H1 (cell line): Measurements from ENCODE around the gene FAM3B. TPM values are rescaled to one million over a fixed set of nuclear protein-coding genes. Genes with fewer than 3 reads are reported as not detected.

ENCODE experiments used
- CTCF ChIA-PET: fragments of 300-600 bp; sonication (Branson Sonifier 250); formaldehyde crosslinking; loops from one replicate; lab custom pipeline; 2021; ENCODE audit not compliant: partially characterized antibody; lab: Charles Lee
- POLR2A ChIA-PET: fragments of 300-600 bp; sonication (Branson Sonifier 250); formaldehyde crosslinking; loops from one replicate; lab custom pipeline; 2021; ENCODE audit warnings: inconsistent platforms; ENCODE audit not compliant: partially characterized antibody; lab: Charles Lee
- DNase-seq, 2 experiments: peaks; one replicate each; pipeline versions ENCODE4 v3.0.0 to v3.0.0-alpha.2; 2010 to 2022; ENCODE audit warnings: low spot score in 2 of 2, low read depth in 1 of 2, mixed read lengths in 1 of 2
- FAIRE-seq: peaks from 2 replicates; lab custom pipeline; 2011; peaks lifted over from hg19 to GRCh38; lab: Jason Lieb, UNC
- H2AFZ ChIP-seq: 2 replicates; pipeline ENCODE4 v1.8.1; 2012; ENCODE audit warnings: low read length, inconsistent platforms
- H2AK5ac ChIP-seq: 2 replicates; pipeline ENCODE4 v1.6.1; 2013; ENCODE audit warnings: low read depth, low read length
- H2BK120ac ChIP-seq: replicated peaks from 2 replicates; pipeline ENCODE3; 2013; ENCODE audit warnings: low read depth, low read length, inconsistent platforms
- H2BK12ac ChIP-seq: 2 replicates; pipeline ENCODE4 v1.6.1; 2013; ENCODE audit warnings: low read depth, low read length
- H2BK15ac ChIP-seq: 2 replicates; pipeline ENCODE4 v1.6.1; 2013; ENCODE audit warnings: low read length
- H2BK20ac ChIP-seq: 2 replicates; pipeline ENCODE4 v1.6.1; 2013; ENCODE audit warnings: low read length
- H2BK5ac ChIP-seq: 2 replicates; pipeline ENCODE4 v1.6.1; 2013; ENCODE audit warnings: low read depth, low read length
- H3K14ac ChIP-seq: 2 replicates; pipeline ENCODE4 v1.6.1; 2013; ENCODE audit warnings: inconsistent platforms; ENCODE audit not compliant: insufficient read length
- H3K18ac ChIP-seq: 2 replicates; pipeline ENCODE4 v1.6.1; 2013; ENCODE audit warnings: low read length; ENCODE audit errors: extremely low read depth
- H3K23ac ChIP-seq: 2 replicates; pipeline ENCODE4 v1.6.1; 2013; ENCODE audit warnings: inconsistent platforms; ENCODE audit not compliant: insufficient read length
- H3K23me2 ChIP-seq: 2 replicates; pipeline ENCODE4 v1.6.1; 2013; ENCODE audit warnings: low read depth, low read length
- H3K27ac ChIP-seq: 2 replicates; pipeline ENCODE4 v1.6.1; 2011; ENCODE audit warnings: low read depth, low read length, inconsistent platforms
- H3K27me3 ChIP-seq, 4 experiments: replicated peaks in 1 of 4; 1 replicate in 1 of 4; 2 replicates in 3 of 4; pipeline versions ENCODE4 v1.6.1 to v1.8.1; 2011 to 2013; ENCODE audit warnings: low read length in 3 of 4, mild to moderate bottlenecking in 3 of 4, inconsistent platforms in 2 of 4, mixed read lengths in 2 of 4, moderate library complexity in 1 of 4; ENCODE audit not compliant: control insufficient read depth in 3 of 4, insufficient read depth in 3 of 4; ENCODE audit errors: extremely low read depth in 1 of 4
- H3K36me3 ChIP-seq, 4 experiments: 2 replicates each; pipeline versions ENCODE4 v1.6.1 to v1.8.1; 2011 to 2013; ENCODE audit warnings: mild to moderate bottlenecking in 4 of 4, low read length in 3 of 4, moderate library complexity in 2 of 4, control low read depth in 1 of 4, inconsistent platforms in 1 of 4; ENCODE audit not compliant: insufficient read depth in 4 of 4, control insufficient read depth in 2 of 4
- H3K4ac ChIP-seq: replicated peaks from 2 replicates; pipeline ENCODE3; 2013; ENCODE audit warnings: low read length, low read depth, mixed read lengths, inconsistent platforms; ENCODE audit not compliant: insufficient read length
- H3K4me1 ChIP-seq, 4 experiments: replicated peaks in 1 of 4; 1 replicate in 1 of 4; 2 replicates in 3 of 4; pipeline versions ENCODE4 v1.6.1 to v1.8.1; 2011 to 2013; ENCODE audit warnings: low read length in 3 of 4, inconsistent platforms in 2 of 4, mixed read lengths in 1 of 4; ENCODE audit not compliant: insufficient read depth in 4 of 4, control insufficient read depth in 3 of 4
- H3K4me2 ChIP-seq, 2 experiments: 2 replicates each; pipeline versions ENCODE4 v1.6.1 to v1.8.1; 2011 to 2013; ENCODE audit warnings: low read depth in 2 of 2, low read length in 2 of 2, control low read depth in 1 of 2, inconsistent platforms in 1 of 2, mild to moderate bottlenecking in 1 of 2; ENCODE audit not compliant: insufficient read depth in 1 of 2
- H3K4me3 ChIP-seq, 4 experiments: fragments of 200-600, 300-600 bp in 1 of 4; sonication (generic), shearing (Covaris generic), sonication (Bioruptor Twin) in 1 of 4; 2 replicates each; pipeline versions ENCODE4 v1.5.1 to v1.8.1; 2011 to 2016; ENCODE audit warnings: low read length in 4 of 4, low read depth in 3 of 4, control low read depth in 2 of 4, inconsistent platforms in 2 of 4, mild to moderate bottlenecking in 2 of 4, mixed read lengths in 1 of 4, moderate library complexity in 1 of 4; ENCODE audit not compliant: insufficient read depth in 2 of 4; ENCODE audit errors: extremely low read depth in 1 of 4
- H3K56ac ChIP-seq: replicated peaks from 2 replicates; pipeline ENCODE3; 2013; ENCODE audit warnings: low read depth, mild to moderate bottlenecking, mixed read lengths, low read length, inconsistent platforms; ENCODE audit not compliant: insufficient read length
- H3K79me1 ChIP-seq: 2 replicates; pipeline ENCODE4 v1.6.1; 2013; ENCODE audit warnings: low read depth, low read length, control low read depth
- H3K79me2 ChIP-seq, 2 experiments: 2 replicates each; pipeline versions ENCODE4 v1.6.1 to v1.8.1; 2012 to 2013; ENCODE audit warnings: low read length in 2 of 2, mild to moderate bottlenecking in 2 of 2, inconsistent platforms in 1 of 2; ENCODE audit not compliant: insufficient read depth in 2 of 2, control insufficient read depth in 1 of 2
- H3K9ac ChIP-seq, 4 experiments: replicated peaks in 1 of 4; 1 replicate in 1 of 4; 2 replicates in 3 of 4; pipeline versions ENCODE4 v1.6.1 to v1.8.1; 2011 to 2013; ENCODE audit warnings: low read depth in 3 of 4, low read length in 3 of 4, control low read depth in 2 of 4, mild to moderate bottlenecking in 2 of 4, moderate library complexity in 2 of 4, inconsistent platforms in 1 of 4; ENCODE audit errors: extremely low read depth in 1 of 4
- H3K9me3 ChIP-seq, 2 experiments: 2 replicates each; pipeline versions ENCODE4 v1.6.1 to v1.8.1; 2012 to 2013; ENCODE audit warnings: mild to moderate bottlenecking in 2 of 2, moderate library complexity in 2 of 2, control low read depth in 1 of 2, inconsistent platforms in 1 of 2, low read depth in 1 of 2, low read length in 1 of 2, mixed read lengths in 1 of 2; ENCODE audit not compliant: insufficient read depth in 2 of 2
- H4K20me1 ChIP-seq, 2 experiments: replicated peaks in 1 of 2; 2 replicates each; pipeline versions ENCODE3 to v1.8.1; 2011 to 2013; ENCODE audit warnings: inconsistent platforms in 2 of 2, low read length in 2 of 2, mild to moderate bottlenecking in 1 of 2; ENCODE audit not compliant: insufficient read depth in 2 of 2, control insufficient read depth in 1 of 2
- H4K5ac ChIP-seq: 2 replicates; pipeline ENCODE4 v1.6.1; 2013; ENCODE audit warnings: low read length, low read depth, mixed read lengths, inconsistent platforms; ENCODE audit not compliant: insufficient read length
- H4K8ac ChIP-seq: 2 replicates; pipeline ENCODE4 v1.8.0; 2013; ENCODE audit warnings: mild to moderate bottlenecking, moderate library complexity, low read length, inconsistent platforms; ENCODE audit not compliant: insufficient read depth; ENCODE audit errors: extremely low read depth
- H4K91ac ChIP-seq: replicated peaks from 2 replicates; pipeline ENCODE3; 2013; ENCODE audit warnings: low read length, mixed read lengths, inconsistent platforms; ENCODE audit not compliant: insufficient read length
- FOSL1 ChIP-seq: IDR thresholded peaks from 2 replicates; pipeline ENCODE4 v1.6.1; 2011; ENCODE audit warnings: mild to moderate bottlenecking, low read depth, low read length, moderate library complexity; ENCODE audit not compliant: insufficient read depth
- GTF2F1 ChIP-seq: IDR thresholded peaks from 2 replicates; pipeline ENCODE4 v1.6.1; 2012; ENCODE audit warnings: low read depth, low read length, improper control_type of control experiment, borderline replicate concordance
- JUN ChIP-seq: IDR thresholded peaks from 2 replicates; pipeline ENCODE4 v1.6.1; 2011; ENCODE audit warnings: low read depth, mild to moderate bottlenecking, improper control_type of control experiment, low read length
- KDM4A ChIP-seq: IDR thresholded peaks from one replicate; pipeline ENCODE4 v1.7.1; 2012; ENCODE audit warnings: low read depth, mild to moderate bottlenecking, moderate library complexity, low read length, inconsistent platforms; ENCODE audit not compliant: severe bottlenecking
- MAFK ChIP-seq: IDR thresholded peaks from 2 replicates; pipeline ENCODE4 v1.6.1; 2012; ENCODE audit warnings: low read depth, mild to moderate bottlenecking, improper control_type of control experiment, low read length
- MAX ChIP-seq: IDR thresholded peaks from 2 replicates; pipeline ENCODE4 v1.6.1; 2012; ENCODE audit warnings: inconsistent platforms
- RXRA ChIP-seq: IDR thresholded peaks from 2 replicates; pipeline ENCODE4 v1.6.1; 2011; ENCODE audit warnings: low read depth, mild to moderate bottlenecking, low read length, moderate library complexity; ENCODE audit not compliant: insufficient read depth
- SAP30 ChIP-seq: fragments of 300-600 bp; sonication (generic); IDR thresholded peaks from 2 replicates; pipeline ENCODE4 v1.7.1; 2012; ENCODE audit warnings: low read length, moderate library complexity, mild to moderate bottlenecking, inconsistent platforms; ENCODE audit not compliant: insufficient read depth, insufficient replicate concordance
- SIRT6 ChIP-seq: IDR thresholded peaks from one replicate; pipeline ENCODE4 v1.7.1; 2012; ENCODE audit warnings: low read length, inconsistent platforms
- TAF7 ChIP-seq: optimal IDR thresholded peaks from 2 replicates; pipeline ENCODE3; 2011; ENCODE audit warnings: low read depth, mild to moderate bottlenecking, inconsistent platforms, low read length, moderate library complexity, borderline replicate concordance
- TBP ChIP-seq: IDR thresholded peaks from 2 replicates; pipeline ENCODE4 v1.6.1; 2011; ENCODE audit warnings: low read depth, low read length, improper control_type of control experiment
- USF2 ChIP-seq: IDR thresholded peaks from 2 replicates; pipeline ENCODE4 v1.6.1; 2011; ENCODE audit warnings: low read length, improper control_type of control experiment
- WGBS, 2 experiments: shearing (Covaris generic) in 1 of 2; methylation state at CpG; one replicate each; pipeline versions ENCODE4 v1.1.6 to v1.1.7; 2013 to 2015; ENCODE audit warnings: low lambda C conversion rate in 2 of 2, mixed read lengths in 2 of 2, inconsistent platforms in 1 of 2, low coverage in 1 of 2, missing lambda C conversion rate in 1 of 2; ENCODE audit not compliant: insufficient replicate concordance in 2 of 2, insufficient coverage in 1 of 2, insufficient read length in 1 of 2; ENCODE audit errors: extremely low coverage in 1 of 2, missing lambda C conversion rate in 1 of 2; 5-methylcytosine and 5-hydroxymethylcytosine counted together
- polyA plus RNA-seq, 7 experiments: library from polyadenylated mRNA; depleted of rRNA in 3 of 7; stranded (reverse) in 5 of 7; unstranded in 2 of 7; fragments of >200 nt in 5 of 7; fragments of 200-250 nt in 2 of 7; gene quantifications; 1 replicate in 5 of 7; 2 replicates in 1 of 7; 4 replicates in 1 of 7; pipeline versions ENCODE4 v1.2.1 to v1.2.3, GENCODE V29; 2011 to 2013; ENCODE audit warnings: missing spikeins in 2 of 7, mixed read lengths in 2 of 7
- total RNA-seq: library from RNA; stranded (reverse); fragmentation: NEBNext Ultra II Directional; extraction: Animal tissue kit (Norgen Biotek cat#: 25700); gene quantifications from 2 replicates; pipeline ENCODE4 v1.2.1, GENCODE V29; 2021

FAM3B gene
- total and polyA plus RNA-seq, 2 of the 8 experiments (the other 6 are each of a cell fraction or from before 2014, with no cell fraction given), result 2.0 TPM

DNA sequence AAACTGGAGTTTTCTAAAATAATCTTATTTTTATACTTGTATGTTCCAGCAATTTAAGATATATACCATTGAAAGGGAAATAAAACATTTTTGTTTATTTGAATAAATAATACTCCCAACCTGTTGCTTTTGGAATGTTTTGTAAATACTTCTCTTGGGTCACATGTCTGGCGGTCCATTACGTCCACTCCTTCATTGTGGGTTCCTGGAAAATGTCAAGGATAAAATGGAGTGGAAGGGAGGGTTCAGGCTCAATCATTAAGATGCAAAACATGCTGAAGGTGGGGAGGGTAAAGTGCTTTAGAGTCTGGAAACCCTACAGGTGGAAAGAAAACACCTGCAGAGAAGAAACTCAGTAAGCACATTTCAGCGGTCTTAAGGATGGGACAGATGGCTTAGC lies 34.2 kb upstream of the FAM3B start:
- Histone ChIP-seq H3K9me3 (no peaks in the 10 kb centered on the region), H3K4me2 (no peak overlapping the region), H2AFZ (no peak overlapping the region), H2BK15ac (no peak overlapping the region; the same call in 1 of the 2 replicates), H3K4ac (no peak overlapping the region), H3K56ac (no peak overlapping the region), H3K4me1 (peaks cover 0 to 3% (median 1%) of the 10 kb centered on the region in 4 experiments; a peak in 1 of 7 replicates), H2BK120ac (no peak overlapping the region), H2AK5ac (no peak overlapping the region), H3K23me2 (no peaks in the 10 kb centered on the region), H2BK5ac (no peak overlapping the region), H2BK12ac (no peak overlapping the region), H4K8ac (no peak overlapping the region), H3K27me3 (no peaks in the 10 kb centered on the region), H3K79me2 (no peaks in the 10 kb centered on the region), H3K79me1 (no peaks in the 10 kb centered on the region), H3K4me3 (no peak overlapping the region), H4K20me1 (no peaks in the 10 kb centered on the region), H3K18ac (no peak overlapping the region), H2BK20ac (no peak overlapping the region), H3K9ac (no peak overlapping the region), H3K23ac (no peak overlapping the region), H3K14ac (no peak overlapping the region), H3K27ac (no peak overlapping the region), H3K36me3 (no peaks in the 10 kb centered on the region), H4K5ac (no peak overlapping the region), H4K91ac (no peak overlapping the region)
- no peak for FAIRE-seq
- ChIA-PET CTCF (interaction anchor here (0.5 to 5.4 kb wide), 49 partner anchors 9 to 535 kb away, joined by 3 to 72 read pairs (median 5); partner anchors contain the start of genes FAM3B and MX2), POLR2A (no interaction called here)
- DNase-seq, result no peak
- 75% methylated on average over 3 of the region's 3 CpGs; no CpG with 5 or more reads in 1 of the 2 experiments for WGBS, 2 experiments
- TF ChIP-seq SAP30 (no peak), USF2 (no peak), TBP (no peak), RXRA (no peak), GTF2F1 (no peak), SIRT6 (no peak), FOSL1 (no peak), KDM4A (no peak), TAF7 (no peak), MAFK (no peak), JUN (no peak), MAX (no peak)
